GM06990 (cell line): ENCODE measurements around the gene FHIT.

Experiments
- DNase-seq: peaks from one replicate; pipeline ENCODE4 v3.0.0-alpha.2; 2011; ENCODE audit not compliant: insufficient read length; ENCODE audit errors: extremely low read depth
- H3K27me3 ChIP-seq: replicated peaks from 2 replicates; pipeline ENCODE4 v1.6.0; 2011; ENCODE audit warnings: low read length; ENCODE audit not compliant: control insufficient read depth, insufficient read depth
- H3K36me3 ChIP-seq: 2 replicates; pipeline ENCODE4 v1.5.1; 2011; ENCODE audit warnings: low read length; ENCODE audit not compliant: control insufficient read depth, insufficient read depth
- H3K4me3 ChIP-seq: replicated peaks from 2 replicates; pipeline ENCODE4 v1.5.1; 2011; ENCODE audit warnings: low read depth, mild to moderate bottlenecking, control low read depth, low read length
- TF ChIP-seq, protein P1 (sequence below): IDR thresholded peaks from 2 replicates; pipeline ENCODE4 v1.5.1; 2011; ENCODE audit warnings: low read length, control low read depth, mild to moderate bottlenecking, inconsistent platforms; ENCODE audit not compliant: insufficient read depth, poor library complexity, severe bottlenecking

The FHIT gene

DNA sequence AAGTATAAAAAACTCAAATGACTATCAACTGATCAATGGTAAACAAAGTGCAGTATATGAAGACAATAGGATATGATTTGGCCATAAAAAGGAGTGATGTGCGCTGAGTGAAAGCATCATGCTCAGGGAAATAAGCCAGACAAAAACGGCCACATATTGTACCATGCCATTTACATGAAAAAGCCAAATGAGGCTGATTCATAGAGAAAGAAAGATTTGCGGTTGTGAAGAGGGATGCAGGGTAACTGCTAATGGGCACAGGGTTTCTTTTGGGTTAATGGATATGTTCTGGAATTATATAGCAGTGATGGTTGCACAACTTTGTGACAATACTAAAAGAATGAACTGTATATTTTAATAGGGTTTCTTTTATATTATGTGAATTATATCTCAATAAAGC, 1324.2 kb downstream of the FHIT start:
- Histone ChIP-seq H3K4me3 (no peak overlapping the region), H3K36me3 (no peaks in the 10 kb centered on the region), H3K27me3 (no peaks in the 10 kb centered on the region)
- TF ChIP-seq, protein P1, sequence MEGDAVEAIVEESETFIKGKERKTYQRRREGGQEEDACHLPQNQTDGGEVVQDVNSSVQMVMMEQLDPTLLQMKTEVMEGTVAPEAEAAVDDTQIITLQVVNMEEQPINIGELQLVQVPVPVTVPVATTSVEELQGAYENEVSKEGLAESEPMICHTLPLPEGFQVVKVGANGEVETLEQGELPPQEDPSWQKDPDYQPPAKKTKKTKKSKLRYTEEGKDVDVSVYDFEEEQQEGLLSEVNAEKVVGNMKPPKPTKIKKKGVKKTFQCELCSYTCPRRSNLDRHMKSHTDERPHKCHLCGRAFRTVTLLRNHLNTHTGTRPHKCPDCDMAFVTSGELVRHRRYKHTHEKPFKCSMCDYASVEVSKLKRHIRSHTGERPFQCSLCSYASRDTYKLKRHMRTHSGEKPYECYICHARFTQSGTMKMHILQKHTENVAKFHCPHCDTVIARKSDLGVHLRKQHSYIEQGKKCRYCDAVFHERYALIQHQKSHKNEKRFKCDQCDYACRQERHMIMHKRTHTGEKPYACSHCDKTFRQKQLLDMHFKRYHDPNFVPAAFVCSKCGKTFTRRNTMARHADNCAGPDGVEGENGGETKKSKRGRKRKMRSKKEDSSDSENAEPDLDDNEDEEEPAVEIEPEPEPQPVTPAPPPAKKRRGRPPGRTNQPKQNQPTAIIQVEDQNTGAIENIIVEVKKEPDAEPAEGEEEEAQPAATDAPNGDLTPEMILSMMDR = no peak
- DNase-seq = no peak

DNA sequence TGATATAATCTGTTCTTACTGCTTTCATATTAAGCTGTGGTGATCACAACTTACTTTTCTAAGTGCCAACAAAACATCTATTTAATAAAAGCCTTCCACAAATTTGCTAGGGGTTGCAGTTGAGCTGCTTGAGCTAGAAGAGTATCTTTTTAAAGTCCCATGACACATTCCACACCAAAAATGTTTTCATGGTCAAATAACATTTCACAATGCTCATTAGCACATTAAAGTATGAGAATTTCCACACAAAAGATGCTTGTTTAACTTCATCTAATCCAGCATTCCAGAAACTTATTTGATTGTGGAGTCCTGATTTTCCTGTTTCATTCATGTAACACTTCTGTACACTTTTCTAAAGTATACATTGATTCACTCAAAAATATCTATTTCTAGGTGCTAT, 1325.3 kb downstream of the FHIT start:
- TF ChIP-seq, protein P1 = no peak
- no peak for DNase-seq
- Histone ChIP-seq H3K36me3 (no peaks in the 10 kb centered on the region), H3K27me3 (no peaks in the 10 kb centered on the region), H3K4me3 (no peak overlapping the region)

DNA sequence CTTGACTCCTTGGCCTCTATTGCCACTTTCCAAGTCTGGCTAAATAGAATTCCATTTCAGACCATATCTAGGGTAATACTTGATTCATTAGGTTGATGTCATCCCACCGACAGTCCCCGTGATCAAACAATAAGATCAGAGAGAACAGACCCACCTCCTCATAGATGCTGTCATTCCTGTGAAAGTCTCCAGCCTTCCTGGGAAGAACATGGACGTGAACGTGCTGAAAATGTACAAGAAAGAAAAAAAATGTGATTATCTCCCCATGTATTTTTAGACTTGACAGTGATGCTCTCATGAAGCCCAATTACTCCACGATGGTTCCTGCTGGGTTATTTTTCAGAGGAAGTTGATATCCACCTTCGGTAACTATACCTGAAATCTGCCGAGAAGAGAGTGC, 1329.1 kb downstream of the FHIT start:
- no peaks in the 10 kb centered on the region for H3K27me3 ChIP-seq
- H3K36me3 ChIP-seq = no peaks in the 10 kb centered on the region
- TF ChIP-seq, protein P1 = no peak

DNA sequence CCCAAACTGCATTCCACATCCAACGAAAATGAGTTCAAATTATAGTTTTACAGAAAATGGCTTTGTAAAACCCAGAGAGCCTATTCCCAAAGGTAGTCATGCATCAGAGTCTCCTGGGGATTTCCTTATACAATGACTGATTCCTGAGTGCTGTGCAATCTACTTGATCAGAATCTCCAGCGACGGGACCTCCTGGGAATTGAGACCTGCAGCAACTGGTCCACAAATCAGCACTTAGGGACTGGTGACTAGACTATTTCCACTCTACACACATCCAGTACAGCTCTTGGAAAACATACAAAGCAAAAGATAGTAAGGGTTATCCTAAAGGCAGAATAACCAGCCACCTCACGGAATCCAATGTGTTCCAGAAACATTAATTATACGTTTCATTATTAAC, 1330.4 kb downstream of the FHIT start:
- Histone ChIP-seq H3K27me3 (no peaks in the 10 kb centered on the region), H3K36me3 (no peaks in the 10 kb centered on the region), H3K4me3 (no peak overlapping the region)
- TF ChIP-seq, protein P1 = no peak
- no peak for DNase-seq

More for the DNA sequence above, 1329.1 kb downstream of the FHIT start:
- DNase-seq = no peak
- H3K4me3 ChIP-seq = no peak overlapping the region

DNA sequence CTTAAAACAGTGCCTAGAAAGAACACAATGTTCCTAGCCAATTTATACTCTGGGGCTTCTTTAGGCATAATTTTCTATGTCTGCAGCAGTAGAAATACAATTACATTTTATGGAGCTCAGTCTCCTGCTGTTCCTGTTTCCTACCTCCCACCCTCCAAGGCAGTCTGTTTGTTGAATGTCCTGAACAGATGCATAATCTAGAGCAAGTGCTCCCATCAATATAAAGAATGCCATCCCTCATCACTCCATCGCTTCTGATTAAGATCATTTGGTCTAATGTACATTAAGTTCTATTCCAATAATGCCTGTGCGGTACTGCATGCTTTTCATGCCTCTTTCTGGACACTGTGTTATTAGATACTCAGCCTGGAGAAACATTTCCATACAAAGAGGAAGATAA, 1331.7 kb downstream of the FHIT start:
- Histone ChIP-seq H3K27me3 (no peaks in the 10 kb centered on the region), H3K36me3 (no peaks in the 10 kb centered on the region), H3K4me3 (no peak overlapping the region)
- TF ChIP-seq, protein P1 = no peak
- DNase-seq = no peak

DNA sequence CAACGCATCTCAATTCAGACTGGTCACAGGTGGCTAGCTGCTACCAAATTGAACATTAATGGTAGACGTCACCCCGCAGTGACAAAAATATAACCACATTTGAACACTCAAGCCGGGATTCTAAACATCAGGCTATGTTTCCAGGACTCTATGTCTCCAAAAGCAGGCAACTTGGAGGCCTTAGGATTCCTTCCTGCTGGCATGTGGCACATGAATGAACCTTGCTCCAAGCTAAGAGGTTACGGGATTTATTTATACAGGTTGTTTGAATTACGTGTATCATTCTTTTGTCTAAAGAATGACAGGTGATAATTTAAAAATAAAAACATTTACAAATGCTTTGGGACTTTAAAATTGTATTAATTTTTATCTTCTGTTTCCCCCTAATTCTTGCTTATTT, 1337.0 kb downstream of the FHIT start:
- Histone ChIP-seq H3K36me3 (no peaks in the 10 kb centered on the region), H3K4me3 (no peak overlapping the region), H3K27me3 (no peaks in the 10 kb centered on the region)
- TF ChIP-seq, protein P1 = no peak
- no peak for DNase-seq
